GM18520 (cell line): ENCODE data around the gene ETV3.
A peak's percentile ranks its signal among the peaks of the same experiment; 100 is the strongest.
"Not testable (repeated sequence)": the region's sequence is repeated elsewhere in the genome, so short reads cannot be mapped to it uniquely, and the experiment has no call there.

Experiments used
- ATAC-seq: cut with Tn5 transposase; IDR thresholded peaks from one replicate; pipeline ENCODE4 v1.9.1; 2021; ENCODE audit not compliant: unreplicated experiment

Gene ETV3

DNA sequence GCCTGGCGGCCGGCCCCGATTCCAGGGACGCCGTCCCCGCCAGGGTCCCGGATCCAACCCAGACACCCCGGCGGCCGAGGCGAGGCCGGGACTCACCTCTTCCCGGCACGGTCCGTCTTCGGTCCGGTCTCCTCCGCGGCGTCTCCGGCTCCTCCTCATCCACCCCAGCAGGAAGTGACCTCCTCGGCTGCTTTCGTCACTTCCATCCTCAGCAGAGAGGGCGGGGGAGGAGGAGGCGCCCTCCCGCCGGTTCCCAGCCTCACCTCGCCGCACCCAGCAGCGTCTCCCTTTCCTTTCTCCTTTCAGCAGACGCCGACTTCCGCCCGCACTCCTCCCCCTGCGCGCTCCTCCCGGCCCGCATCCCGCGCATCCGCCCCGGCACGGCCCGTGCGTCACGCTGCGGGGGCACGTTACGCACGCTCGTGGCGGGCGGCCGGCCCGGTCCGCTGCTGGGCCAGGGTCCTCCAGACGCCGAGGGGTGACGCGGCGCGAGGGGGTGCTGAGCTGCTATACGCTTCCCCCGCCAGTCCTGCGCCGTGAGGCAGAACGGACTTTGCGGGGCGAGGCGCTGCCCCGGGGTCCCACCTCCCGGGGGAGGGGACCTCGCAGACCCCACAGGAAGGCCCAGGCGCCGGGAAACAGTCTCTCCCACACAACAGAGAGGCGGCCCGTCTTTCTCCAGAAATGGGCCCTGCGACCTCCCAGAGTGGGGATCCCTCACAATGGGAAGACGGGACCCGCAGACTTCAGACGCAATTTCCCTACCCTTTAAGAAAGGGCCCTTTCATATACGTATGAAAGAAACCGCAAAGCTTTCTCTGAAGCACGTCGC is at the start of gene ETV3:
ETV3 (minus strand) TSS at position 176 of the 832 bp plus-strand sequence. CDS start 2,043 bp downstream, outside the sequence.
- ATAC-seq, result peak; percentile 58

DNA sequence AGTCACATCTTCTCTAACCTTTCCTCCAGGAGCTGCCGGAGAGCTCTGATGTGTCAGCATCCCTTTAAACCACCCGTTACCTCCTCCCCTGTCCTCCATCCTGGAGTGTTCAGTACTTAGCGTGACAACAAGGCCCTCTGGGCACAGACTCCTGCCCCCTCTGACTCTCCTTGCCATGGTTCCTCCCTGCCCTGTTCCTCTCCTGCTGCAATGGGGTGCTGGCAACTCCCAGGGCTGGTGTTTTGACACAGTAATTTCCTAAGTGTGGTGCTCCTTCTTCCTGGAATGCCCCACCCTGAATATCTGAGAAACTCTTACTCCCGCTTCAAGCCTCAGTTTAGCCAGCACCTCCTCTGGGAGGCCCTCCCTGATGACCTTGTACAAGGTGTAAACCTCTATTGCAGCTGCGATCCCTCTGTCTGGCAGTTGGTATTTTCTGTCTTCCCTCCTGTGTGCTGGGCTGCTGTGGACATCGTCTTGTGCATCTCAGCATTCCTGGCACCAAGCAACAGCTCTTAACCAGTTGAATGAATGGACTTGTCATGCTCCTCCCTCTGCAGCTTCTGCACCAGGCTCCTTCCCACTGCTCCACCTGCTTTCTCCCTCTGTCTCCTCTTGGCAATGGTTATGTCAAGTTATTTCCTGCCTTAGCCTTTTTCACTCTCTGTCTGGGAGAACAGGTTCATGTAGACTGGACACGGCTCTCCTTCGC is 48.2 kb upstream of the ETV3 start:
- no peak for ATAC-seq

DNA sequence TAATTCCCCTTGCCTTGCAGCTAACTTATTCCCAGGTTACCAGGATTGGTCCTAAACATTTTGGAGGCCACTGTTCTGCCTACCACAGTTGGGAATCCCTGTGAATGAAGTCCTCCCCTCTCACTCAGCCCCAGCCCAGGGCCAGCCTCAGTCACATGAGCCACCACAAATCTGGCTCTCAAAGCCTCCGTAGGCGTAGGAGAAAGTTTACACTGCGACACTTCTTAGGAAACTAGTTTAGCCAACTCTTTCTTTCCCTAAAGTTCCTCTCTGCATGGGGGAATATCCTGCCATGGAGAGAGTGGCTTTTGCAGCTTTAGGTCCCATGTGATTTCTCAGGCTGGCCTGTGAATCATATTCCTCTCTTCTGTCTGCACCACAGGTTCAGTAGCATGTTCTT is 45.7 kb upstream of the ETV3 start:
- ATAC-seq, result no peak

DNA sequence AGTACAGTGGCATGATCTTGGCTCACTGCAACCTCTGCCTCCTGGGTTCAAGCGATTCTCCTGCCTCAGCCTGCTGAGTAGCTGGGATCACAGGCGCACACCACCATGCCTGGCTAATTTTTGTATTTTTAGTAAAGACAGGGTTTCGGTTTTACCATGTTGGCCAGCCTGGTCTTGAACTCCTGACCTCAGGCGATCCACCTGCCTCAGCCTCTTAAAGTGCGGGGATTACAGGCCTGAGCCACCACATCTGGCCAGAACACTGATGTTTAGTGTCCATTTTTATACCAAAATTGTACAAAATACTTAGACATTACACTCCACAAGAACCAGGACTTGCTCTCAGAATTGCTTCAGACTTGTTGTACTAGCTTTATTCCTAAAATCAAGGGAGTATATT is 44.2 kb upstream of the ETV3 start:
- ATAC-seq, result not testable (repeated sequence)

DNA sequence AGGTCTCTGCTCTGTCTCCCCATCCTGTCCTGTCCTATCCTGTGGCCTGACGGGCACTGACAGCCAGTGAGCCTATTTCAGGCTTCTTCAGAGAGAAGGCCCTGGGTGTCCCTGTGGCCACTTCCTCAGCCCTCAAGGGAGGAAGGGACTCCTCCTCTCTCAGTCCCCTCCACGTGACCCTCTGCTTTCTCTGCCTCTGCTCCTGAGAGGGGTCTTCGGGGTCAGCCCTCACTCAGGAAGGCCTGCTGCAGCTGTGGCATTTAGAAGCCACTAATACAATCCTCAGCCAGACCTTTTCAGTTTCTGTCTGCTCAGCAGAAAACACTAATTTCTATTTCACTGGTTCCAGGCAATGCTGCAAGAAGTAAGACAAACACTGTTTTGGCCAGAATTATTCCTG is 43.6 kb upstream of the ETV3 start:
- ATAC-seq, result no peak

DNA sequence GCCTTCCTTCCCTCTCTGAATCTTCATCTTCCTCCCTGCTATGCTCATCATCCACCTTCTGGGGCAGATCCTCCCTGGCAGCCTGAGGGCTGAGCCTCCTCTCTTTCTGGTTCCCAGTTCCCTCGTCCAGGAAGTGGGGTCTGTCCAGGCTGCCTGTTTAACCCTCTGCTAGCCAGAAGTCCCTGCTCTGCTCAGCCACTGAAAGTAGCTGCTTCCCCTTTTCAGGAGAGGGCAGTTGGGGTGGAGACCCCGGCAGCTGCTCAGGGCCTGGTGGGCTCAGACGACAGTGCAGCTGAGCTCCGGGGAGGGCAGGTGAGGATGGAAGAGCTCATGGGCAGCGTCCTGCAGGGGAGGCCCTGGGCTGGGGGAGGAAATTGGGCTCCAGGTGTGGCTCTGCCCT is 43.1 kb upstream of the ETV3 start:
- no peak for ATAC-seq

DNA sequence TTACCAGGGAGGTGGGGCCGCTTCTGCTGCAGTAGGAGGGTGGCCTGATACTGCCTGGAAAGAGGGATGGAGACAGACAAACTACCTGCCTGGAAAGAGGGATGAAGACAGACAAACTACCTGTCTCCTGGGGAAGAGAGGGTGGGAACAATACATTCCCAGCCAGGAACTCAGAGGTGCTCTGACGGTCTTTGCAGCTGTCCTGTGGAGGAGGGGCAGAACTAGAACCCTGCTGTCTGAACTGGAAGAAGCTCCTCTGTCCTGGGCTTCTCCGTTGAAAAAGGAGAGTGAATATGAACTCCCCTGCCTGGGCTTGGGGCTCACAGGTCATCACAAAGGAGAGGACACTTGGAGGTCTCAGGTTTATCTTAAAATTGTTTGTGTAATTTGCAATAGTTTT is 40.3 kb upstream of the ETV3 start:
- no peak for ATAC-seq

DNA sequence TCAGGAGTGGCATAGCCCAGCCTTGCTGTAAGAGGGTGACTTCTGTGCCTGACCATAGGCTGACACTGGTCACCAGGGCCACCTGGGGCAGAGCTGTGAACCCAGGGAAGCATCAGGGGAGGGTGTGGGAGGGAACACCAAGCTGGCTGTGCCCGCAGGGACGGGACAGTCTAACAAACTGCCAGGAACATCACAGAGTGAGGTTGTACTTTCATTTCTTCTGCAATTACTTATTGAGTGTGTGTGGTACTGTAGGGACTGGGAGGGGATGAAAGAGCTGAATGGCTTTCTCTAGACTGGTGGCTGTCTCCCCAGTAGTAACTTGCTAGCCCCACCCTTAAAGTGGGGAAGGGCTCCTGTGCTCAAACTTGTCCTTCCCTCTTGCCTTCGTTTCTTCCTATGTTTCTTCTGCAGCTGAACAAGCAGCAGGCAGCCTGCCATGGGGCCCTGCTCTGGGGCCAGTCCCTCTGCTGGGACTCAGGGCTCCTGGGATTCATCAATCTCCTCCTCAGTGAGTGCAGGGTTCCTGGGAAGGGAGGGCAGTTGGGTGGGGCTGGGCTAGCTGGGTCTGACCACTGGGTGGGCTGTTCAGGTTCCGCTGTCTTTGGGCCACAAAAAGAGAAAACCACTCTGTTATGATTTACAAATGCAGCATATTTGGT is 39.7 kb upstream of the ETV3 start:
- no peak for ATAC-seq

DNA sequence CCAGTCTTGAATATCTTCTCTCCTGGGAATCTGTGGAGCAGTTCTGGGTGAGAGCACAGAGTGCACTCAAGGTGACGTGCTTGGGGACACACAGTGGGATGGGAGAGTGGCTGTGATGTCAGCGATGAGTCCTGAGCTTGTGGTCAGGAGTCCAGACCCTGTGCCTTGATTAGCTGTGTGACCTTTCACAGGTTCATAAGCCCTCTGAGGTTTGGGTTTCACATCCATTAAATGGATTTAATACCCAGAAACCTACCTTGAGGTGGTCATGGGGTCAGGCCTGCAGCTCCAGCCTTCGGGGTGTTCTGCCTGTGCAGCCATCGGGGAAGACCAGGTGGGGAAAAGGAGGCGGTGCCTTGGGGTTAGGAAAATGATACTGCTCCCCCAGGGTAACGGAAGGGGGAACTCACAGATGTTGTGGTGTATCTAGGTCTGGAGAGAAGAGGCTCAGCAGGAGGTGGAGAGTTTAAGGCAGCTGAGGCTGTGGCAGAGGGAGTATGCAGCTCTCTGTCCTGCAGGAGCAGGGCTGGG is 38.5 kb upstream of the ETV3 start:
- ATAC-seq, result no peak

DNA sequence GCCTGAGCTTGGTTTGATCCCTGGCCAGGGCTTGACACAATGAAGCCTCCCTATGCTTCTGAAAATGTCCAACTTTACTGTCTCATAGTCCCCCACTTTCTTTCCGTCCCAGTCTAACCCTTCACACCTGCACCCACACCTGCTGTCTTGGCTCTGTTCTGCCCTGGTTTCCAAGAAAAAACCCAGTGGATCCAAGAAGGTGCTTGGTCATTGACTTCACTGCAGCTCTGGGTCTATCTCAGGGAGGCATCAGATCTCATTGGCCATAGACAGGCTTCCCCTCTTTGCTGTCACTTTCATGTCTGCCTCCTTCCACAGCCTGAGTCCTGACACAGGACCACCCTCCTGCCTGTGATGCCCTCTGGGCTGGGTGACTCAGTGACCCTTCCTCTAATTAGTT is 37.8 kb upstream of the ETV3 start:
- no peak for ATAC-seq

DNA sequence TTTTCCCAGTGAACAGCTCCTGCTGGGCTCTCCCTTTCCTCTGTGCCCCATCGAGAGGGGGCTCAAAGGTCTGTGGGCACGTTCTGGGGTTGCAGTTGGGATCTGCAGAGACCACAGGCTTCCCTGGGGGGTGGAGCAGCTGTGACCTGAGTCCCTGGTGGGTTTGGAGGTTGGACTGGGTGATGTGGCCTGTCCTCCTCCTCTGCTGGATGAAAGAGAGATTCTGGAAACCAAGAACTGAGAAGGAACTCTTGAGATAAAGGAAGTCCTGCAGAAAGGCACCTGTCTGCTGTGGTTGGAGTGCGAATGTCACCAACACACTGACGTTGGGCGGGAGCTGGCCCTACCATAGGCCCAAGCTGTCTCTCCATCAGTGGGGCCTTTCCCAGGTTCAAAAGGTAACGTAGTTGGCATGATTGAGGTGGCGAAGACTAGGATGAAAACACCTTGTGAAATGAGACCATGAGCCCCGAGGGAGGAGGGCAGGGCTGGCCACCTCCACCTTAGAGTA is 35.8 kb upstream of the ETV3 start:
- ATAC-seq, result no peak

DNA sequence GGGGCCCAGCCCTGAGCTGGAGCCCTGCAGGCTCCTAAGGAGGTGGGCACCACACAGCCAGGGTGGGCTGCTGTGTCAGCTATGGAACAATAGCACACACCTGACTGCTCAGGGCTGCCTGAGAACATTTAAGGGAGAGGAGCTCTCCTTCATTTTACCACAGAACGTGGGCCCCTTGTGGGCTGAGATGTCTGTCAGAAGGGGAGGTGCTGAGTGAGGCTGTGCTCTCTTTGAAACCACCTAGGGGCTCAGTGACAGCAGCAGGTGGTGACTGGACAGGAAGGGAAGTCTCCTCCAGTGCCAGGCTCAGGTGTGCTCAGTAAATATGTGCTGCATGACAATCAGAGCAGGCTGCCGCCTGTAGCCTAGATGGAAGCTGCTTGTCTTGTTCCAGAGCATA is 35.0 kb upstream of the ETV3 start:
- not testable (repeated sequence) for ATAC-seq

DNA sequence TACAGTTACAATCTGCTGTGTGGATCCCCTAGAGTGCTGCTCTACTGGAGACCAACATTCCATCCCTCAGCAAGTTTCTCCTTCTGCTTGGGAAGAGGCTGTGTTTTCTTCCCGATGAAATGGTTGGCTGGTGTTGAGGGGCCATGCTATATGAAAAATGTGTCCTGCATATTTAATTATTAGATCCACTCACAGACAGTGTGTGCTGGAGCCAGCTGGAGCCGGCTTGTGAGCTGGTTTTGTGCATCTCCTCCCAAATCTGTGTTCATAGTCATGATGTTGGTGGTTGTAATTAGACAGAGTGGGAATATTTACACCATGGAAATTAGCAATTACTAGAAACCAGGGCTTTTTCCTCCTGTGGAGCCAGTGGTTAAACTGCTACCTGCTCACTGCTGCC is 34.4 kb upstream of the ETV3 start:
- ATAC-seq, result not testable (repeated sequence)

DNA sequence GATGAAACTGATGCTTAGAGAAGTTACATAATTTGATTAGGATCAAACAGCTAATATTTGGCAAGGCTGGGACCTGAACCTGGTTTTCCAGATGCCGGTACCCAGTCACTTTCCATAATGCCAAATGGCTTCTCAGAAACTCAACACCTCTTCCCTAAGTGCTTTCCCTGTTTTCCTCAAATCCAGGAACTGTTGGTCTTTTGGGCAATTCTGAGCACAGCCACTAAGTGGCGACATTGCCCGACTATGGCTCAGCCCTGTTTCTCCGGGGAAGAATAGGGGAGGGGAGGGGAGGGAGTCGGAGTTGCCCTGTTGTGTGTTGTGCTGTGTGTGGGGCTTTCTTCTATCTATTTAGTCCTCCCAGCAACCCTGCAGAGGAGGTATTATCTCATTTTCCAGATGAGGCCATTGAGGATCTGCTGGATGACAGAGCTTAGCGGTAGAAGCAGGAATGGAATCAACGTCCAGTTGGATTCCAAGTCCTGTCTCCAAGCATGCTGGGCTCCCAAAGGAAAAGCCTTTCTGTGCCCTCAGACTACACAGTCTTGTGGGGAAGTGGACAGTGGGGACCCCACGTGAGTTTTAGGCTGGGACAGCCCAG is 33.8 kb upstream of the ETV3 start:
- not testable (repeated sequence) for ATAC-seq

DNA sequence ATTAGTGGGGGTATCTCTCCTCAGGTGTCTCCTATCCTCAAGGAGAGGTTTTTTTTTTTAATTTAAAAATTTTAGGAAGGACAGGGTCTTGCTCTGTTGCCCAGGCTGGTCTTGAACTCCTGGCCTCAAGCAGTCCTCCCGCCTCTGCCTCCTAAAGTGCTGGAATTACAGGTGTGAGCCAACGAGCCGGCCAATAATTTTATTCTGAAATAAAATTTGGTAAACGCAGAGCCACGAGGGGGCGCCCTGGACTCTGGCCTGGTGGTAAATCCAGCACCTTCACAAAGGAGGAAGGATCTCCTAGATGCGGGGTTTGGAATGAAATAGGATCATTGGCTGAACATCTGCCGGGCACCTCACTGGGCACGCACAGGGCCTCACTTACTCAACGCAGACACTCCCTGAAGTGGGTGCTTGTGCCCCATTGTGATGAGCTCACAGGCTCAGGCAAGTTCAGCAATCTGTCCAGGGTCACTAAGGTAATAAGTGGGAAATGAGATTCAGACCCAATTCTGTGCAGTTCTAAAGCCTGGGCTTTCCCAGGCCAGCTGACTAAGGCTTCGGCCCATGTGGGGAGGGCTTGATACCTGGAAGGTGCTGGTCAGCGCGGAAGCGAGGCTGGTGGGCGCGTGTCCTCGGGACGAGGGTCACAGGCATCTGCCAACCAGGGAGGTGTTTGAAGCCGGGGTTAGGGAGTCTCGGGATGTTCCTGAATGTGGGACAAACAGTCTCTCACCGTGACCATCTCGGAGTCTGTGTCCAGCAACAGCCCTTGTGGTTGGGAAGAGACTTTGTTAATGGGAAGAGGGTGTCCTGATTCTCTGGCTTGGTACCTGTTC is 32.7 kb upstream of the ETV3 start:
- no peak for ATAC-seq

DNA sequence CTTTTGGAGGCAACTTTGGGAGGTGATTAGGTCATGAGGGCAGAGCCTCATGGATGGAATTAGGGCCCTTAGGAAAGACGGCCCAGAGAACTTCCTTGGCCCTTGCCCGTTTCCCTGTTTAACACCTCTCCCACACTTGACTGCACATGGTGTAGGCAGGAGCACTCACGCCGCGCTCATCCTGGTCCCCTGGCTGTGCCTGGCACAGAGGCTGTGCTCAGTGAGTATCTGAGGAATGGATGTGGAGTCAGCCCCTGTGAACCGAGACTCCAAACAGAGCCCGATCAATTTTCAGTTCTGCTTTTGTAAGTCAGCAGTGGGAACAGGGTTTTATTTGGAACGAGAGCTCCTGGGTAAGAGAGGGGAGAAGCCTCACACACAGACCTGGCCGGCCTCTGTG is 29.8 kb upstream of the ETV3 start:
- no peak for ATAC-seq

DNA sequence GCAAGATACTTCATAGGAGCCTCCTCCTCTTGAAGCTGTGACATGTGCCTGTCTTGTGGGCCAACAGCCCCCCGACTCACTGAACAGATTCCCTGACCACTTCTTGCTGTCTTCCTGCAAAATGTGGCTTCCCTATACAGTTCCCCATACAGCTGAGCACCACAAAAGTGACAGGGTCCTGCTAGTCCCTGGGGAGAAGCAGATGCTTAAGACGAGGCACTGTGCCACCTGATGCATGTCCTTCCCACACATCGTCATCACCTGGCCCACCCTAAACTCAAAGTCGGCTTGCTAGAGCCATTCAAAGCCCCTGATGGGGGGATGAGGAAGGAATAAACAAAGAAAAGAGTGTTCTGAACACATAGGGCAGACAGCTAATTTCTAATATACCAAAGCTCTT is 29.2 kb upstream of the ETV3 start:
- ATAC-seq, result no peak

DNA sequence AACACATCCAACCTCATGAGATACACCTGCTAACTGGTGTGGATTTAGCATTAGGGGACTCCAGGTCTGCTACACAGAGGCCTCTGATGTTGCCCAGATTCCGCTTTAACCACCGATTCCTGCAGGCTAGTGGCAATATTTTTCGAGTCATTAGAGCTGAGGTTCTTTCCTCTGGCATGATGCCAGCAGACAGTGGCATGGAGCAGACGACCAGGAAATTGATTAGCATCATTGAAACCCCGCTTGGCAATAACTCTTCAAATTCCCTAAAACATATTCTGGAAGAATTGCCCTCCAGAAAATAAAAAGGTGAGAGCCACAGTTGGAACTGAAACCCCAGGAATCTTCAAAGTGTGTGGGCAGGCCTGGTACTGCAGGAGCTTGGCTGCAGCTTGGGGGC is 28.4 kb upstream of the ETV3 start:
- ATAC-seq, result no peak

DNA sequence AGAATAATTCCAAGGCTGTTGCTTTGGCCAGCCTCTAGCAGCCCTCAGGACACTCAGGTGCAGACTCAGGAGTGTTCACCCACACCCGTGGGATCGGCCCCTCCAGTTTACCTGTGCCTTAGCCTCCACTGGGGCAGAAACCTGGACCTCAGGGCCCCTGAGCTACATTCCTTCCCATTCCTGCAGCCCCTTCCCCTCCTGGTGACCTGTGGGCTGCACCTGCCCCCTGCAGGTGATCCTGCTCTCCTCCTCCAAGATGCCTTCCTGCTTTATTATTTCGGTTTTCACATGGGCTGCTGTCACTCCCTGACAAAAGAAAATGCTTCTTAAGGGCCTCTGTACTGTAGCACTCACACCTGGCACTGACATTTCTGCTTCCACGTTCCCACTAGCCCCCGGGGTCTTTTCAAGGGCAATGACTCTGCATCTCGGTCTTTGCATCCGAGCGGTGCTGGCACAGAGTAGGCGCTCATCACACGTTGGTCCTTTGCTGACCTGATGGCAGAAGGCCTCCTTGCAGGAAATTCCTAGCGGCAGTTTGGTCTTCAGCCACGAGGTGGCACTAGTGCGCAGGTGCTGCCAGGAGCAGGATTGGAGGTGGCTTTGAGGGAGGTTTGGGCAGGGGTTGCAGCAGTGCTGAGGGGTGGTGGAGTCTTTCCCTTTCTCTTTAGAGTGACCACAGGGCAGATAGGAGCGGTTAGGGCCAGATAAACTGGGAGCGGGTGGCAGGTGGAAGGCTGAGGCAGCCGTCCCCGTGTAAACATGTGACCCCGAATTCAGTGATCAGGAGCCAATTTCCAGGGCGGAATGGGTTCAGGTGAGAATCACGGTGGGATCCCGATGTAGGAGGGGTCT is 25.3 kb upstream of the ETV3 start:
- ATAC-seq, result no peak
